HG03108 (cell line): ENCODE data around the gene KIF15.

Source experiments
- ATAC-seq: cut with Tn5 transposase; IDR thresholded peaks from one replicate; pipeline ENCODE4 v1.9.1; 2021; ENCODE audit warnings: moderate library complexity; ENCODE audit not compliant: unreplicated experiment

Gene KIF15, protein sequence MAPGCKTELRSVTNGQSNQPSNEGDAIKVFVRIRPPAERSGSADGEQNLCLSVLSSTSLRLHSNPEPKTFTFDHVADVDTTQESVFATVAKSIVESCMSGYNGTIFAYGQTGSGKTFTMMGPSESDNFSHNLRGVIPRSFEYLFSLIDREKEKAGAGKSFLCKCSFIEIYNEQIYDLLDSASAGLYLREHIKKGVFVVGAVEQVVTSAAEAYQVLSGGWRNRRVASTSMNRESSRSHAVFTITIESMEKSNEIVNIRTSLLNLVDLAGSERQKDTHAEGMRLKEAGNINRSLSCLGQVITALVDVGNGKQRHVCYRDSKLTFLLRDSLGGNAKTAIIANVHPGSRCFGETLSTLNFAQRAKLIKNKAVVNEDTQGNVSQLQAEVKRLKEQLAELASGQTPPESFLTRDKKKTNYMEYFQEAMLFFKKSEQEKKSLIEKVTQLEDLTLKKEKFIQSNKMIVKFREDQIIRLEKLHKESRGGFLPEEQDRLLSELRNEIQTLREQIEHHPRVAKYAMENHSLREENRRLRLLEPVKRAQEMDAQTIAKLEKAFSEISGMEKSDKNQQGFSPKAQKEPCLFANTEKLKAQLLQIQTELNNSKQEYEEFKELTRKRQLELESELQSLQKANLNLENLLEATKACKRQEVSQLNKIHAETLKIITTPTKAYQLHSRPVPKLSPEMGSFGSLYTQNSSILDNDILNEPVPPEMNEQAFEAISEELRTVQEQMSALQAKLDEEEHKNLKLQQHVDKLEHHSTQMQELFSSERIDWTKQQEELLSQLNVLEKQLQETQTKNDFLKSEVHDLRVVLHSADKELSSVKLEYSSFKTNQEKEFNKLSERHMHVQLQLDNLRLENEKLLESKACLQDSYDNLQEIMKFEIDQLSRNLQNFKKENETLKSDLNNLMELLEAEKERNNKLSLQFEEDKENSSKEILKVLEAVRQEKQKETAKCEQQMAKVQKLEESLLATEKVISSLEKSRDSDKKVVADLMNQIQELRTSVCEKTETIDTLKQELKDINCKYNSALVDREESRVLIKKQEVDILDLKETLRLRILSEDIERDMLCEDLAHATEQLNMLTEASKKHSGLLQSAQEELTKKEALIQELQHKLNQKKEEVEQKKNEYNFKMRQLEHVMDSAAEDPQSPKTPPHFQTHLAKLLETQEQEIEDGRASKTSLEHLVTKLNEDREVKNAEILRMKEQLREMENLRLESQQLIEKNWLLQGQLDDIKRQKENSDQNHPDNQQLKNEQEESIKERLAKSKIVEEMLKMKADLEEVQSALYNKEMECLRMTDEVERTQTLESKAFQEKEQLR (N-terminal part only)

DNA sequence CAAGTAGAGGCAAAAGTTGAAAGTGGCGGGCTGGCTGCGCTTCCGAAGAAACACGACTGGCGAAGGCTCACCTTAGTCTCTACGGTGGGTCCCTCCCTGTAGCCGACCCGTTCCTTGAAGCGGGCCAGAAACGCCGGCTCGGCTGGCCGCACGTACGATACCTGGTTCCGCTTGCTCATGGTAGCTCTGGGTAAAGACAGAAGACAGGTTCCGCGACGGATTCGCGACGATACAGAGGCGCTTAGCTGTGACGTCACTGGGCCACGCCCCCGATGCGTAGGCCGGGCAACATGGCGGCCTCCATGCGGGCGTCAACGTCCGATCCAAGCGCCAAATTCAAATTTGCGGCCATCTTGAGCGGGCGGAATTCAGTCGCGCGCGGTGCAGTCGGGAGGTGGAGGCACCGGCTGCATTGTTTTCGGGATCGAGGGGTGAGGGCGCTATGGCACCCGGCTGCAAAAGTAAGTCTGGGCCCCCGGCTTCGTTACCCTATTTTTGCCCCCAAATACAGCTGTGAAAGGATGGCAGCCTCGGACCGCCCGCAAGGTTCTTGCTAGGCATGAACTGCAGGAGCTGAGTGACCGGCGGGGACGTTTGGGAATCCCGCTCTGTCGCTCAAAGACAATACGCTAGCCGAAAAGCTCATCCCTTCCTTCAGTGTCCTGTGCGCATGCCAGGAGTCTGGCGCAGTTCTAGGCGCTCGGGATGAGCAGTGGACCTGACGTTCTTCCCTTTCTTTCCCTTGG is at the start of gene KIF15, which contains the start of gene KIAA1143:
TSS of gene KIF15 (plus strand) at position 371 of the 746 bp plus-strand sequence. CDS start at position 443, 72 bp downstream.
TSS of gene KIAA1143 (minus strand) at position 196 of the 746 bp plus-strand sequence. CDS start at position 179, 17 bp downstream.
- peak; percentile 87 for ATAC-seq

DNA sequence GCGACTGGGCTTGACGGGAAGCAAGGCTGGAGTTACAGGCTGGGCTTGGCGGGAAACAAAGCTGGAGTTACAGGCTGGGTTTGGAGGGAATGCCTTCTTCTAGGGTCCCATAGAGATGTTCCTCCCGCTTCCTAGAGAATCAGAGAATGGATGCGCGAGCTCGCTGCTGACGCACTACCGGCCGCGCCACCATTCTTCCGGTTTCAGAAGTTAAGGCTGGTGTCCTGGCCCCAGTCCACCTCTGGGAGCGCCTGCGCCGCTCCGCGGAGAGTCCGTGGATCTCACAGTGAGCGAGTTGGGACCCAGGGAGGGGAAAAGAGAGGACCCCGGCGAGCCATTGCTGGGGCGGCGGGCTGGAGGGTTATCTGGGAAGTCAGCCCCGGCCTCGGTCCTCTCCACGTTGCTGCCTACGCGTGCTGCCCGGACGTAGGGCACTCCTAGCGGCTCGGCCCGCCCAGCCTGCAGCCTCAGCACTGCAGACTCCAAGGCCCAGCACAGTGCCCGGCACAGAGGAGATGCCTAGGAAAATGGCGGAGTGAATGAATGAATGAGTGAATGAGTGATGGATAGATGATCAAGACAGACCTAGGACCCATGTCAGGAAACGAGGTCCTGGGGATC is 49.0 kb upstream of the KIF15 start, which contains the start of gene ZNF502:
TSS of gene ZNF502 (plus strand) at position 206 of the 621 bp plus-strand sequence. CDS start 7,602 bp downstream, outside the sequence.
- ATAC-seq: no peak

DNA sequence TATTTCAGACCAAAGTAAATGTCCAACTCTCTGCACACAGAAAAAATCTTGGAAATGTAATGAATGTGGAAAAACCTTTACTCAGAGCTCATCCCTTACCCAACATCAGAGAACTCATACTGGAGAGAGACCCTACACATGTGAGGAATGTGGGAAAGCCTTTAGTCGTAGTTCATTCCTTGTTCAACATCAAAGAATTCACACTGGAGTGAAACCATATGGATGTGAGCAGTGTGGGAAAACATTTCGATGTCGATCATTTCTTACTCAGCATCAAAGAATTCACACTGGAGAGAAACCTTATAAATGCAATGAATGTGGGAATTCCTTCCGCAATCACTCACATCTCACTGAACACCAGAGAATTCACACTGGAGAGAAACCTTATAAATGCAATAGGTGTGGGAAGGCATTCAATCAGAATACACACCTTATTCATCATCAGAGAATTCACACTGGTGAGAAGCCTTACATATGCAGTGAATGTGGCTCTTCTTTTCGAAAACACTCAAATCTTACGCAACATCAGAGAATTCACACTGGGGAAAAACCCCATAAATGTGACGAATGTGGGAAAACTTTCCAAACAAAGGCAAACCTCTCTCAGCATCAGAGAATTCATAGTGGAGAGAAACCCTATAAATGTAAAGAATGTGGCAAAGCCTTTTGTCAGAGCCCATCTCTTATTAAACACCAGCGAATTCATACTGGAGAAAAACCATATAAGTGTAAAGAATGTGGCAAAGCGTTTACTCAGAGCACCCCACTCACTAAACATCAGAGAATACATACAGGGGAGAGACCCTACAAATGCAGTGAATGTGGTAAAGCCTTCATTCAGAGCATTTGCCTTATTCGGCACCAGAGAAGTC is 40.1 kb upstream of the KIF15 start:
- no peak for ATAC-seq

DNA sequence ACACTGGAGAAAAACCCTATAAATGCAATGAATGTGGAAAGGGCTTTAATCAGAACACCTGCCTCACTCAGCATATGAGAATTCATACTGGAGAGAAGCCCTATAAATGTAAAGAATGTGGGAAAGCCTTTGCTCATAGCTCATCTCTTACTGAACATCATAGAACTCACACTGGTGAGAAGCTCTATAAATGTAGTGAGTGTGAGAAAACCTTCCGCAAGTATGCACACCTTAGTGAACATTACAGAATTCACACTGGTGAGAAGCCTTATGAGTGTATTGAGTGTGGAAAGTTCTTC is 39.5 kb upstream of the KIF15 start:
- no peak for ATAC-seq

DNA sequence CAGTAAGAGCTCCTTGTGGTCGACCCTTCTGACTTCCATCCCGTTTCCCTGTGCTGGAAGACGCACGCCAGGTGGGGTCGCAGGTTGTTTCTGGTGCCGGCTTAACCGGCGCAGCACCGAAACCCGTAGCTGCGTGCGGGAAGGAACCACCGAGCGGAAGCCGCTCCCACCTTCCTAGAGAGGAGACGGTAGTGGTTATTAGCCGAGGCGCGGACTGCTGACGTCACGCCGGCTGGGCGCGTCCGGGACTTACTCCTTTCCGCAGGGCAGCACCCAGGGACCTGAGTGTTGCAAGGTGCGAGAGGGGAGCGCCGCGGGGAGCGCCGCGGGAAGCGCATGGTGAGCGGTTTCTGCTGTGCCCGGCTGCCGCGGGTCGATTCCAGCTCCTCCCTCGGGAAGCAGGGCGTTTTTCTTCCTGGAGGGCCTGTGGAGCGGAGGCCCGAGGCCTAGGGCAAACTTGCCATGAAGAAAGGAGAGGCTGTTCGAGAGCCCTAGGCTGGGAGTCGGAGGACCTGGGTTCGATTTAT is 32.1 kb upstream of the KIF15 start, which contains the start of gene ZNF501:
TSS of gene ZNF501 (plus strand) at position 252 of the 527 bp plus-strand sequence. CDS start 4,787 bp downstream, outside the sequence.
- ATAC-seq: no peak

DNA sequence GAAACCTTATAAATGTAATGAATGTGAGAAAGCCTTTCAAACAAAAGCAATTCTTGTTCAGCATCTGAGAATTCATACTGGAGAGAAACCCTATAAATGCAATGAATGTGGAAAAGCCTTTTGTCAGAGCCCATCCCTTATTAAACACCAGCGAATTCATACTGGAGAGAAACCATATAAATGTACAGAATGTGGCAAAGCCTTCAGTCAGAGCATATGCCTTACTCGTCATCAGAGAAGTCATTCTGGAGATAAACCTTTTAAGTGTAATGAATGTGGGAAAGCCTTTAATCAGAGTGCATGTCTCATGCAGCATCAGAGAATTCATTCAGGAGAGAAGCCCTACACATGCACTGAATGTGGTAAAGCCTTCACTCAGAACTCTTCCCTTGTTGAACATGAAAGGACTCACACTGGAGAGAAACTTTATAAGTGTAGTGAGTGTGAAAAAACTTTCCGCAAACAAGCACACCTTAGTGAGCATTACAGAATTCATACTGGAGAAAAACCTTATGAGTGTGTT is 26.9 kb upstream of the KIF15 start:
- ATAC-seq: no peak

DNA sequence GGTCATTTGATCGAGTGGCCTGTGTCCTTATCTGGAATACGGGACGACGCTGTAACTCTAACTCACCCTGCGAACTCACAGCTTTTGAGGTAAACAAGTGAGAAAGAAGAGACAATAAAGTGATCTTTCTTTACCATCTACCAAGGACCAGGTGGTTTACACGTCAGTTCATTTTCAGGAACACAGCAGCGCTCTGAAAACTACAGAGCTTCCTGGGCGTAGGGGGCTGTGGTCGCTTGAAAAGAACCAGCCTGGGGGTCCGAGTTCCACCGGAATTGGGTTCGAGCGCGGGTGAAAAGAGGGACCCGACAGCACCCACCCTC is 532 bp upstream of the KIF15 start:
- ATAC-seq: no peak

DNA sequence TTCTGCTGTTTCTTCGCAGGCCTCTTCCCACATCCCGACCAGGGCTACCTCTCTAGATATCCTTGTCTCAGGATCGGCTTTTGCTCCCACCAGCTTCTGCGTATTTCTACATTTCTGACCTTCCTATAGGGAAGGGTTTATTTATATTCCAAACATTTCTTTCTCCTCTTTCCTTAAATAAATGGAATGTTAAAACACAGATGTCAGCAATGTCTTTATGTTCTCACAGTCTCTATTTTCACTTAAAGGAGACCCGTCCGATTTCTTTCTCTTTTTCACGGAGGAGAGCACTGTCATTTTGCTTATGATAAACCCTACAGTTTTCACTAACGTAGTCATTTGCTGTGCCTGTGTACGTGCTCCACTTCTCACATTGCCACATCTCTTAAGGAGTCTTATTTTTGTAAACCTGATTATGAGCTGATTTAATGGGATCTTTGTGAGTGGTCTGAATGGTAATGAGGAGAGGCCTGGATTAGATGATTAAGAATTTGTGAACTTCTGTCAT is 630 bp downstream of the KIF15 start:
- no peak for ATAC-seq

DNA sequence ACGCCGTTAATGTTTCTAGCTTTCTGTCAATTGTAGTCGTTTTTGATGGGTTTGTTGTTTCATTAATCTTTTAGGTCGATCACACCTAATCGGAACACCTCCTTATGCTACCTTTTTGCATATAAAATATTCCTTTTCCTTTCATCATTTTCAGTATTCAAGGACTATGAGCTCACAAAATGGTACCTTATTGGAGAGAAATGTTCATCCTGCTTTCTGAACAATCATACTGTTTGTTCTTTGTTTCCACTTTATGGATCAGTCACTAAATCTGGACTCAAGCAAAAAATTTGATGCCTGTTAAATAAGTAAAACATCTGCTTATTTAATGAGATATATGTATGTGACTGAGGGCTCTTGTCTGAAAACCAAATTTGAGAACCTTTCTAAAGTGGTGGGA is 1.1 kb downstream of the KIF15 start:
- no peak for ATAC-seq

DNA sequence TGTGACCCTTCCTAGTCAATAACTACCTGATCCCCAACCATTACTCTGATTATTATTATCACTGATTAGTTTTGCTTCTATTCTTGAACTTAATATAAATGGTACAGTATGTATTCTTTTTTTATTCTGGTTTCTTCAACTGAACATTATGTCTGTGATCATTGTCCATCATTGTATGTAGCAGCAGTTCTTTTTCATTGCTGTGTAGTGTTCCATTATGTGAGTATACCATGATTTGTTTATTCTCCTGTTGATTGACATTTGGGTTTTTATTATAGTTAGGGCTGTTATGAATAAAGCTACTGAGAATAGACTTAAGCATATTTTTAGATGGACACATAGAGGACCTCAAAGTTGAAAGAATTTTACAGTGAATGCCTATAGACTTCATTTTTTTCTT is 2.7 kb downstream of the KIF15 start:
- ATAC-seq: no peak

DNA sequence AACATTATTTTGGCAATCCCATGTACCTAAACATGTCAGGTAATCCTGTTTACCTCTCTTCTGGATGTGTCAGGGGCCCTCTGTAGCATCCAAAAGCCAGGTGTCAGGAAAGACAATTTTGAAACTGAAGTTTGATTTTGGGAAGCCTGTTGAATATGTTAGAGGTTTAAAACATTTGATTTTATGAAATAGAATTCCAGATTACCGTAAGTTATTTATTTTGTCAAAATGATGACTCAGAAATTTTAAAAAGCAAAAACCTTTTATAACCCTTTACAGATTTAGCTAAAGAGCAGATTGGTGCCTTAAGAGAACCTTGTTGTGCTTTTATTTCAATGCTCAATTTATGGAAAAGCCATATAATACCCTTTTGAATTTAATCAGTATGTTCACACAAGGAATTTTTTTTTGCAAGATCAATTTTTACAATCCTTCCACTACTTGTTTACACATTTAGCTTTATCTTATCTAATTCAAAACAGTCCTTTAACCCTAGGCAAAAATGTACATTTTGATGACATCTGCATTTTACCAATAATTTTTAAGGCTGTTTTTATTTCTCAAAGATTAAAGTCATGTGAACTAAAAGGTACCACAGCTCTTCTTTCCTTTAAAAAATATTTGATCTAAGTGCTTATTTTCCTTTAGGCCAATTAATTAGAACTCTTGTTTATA is 10.0 kb downstream of the KIF15 start:
- no peak for ATAC-seq

DNA sequence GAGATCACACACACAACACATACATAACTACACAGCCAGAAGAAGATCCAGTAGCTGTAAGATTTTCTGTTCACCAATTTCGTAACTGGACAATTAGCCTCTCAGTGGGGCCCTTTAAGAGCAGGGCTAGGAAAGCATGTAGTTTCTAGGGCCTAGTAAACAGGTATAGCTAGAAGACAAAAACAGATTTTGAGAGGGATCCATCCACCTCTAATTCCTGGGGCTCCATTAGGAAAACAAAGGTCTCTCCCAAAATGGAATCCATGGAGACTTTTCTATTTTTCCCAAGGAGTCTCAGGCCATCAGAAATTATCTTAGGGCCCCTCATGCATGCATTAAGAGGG is 10.5 kb downstream of the KIF15 start:
- ATAC-seq: no peak

DNA sequence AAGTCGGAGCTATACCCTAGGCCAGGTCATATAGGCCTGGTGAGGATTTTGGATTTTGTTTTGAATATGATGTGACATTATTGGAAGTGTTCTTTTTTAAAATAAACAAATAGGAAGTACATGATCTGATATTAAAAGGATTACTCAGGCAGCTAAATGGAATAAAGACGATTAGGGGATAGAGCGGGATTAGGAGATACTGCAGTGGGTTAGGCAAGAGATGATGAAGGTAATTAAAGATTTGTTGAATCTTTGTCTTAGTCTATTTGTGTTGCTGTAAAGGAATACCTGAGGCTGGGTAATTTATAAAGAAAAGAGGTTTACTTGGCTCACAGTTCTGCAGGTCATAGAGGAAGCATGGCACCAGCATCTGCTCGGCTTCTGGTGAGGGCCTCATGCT is 21.3 kb downstream of the KIF15 start:
- no peak for ATAC-seq

DNA sequence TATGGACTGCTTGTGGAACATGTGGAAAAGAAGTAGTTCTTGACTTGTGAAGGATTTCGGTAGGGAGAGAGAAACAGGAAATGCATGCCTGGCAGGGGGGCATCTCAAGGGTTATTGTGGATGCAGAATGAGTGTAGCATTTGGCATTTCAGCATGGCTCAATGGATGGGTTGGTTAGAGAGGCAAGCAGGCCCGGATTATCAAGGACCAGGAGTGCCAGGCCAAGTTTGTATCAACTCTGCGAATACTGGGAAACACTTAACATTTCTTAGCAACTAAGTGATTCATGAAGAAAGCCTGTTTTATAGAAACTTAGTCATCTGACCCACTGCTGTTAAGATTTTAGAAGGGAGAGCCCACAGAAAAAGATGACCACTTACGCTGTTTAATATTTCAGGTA is 33.6 kb downstream of the KIF15 start:
- ATAC-seq: no peak

DNA sequence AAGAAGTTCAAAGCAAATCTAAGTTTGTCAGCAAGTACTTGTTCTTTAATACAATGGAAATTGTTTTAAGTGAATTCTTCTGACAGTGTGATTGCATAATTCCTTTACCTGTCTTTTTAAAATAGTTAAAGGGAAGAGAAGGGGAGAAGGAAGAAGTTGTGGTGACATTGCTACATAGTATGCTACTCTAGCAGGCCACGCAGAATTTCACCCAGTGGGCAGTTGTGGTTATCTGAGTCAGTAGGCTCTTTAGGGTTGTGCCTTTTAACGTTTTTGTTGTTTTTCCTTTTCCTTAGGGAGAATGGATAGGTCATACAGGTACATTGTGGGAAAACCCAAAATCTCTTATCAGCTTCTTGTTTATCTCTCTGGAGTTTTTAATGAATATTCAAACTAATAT is 40.4 kb downstream of the KIF15 start:
- no peak for ATAC-seq

DNA sequence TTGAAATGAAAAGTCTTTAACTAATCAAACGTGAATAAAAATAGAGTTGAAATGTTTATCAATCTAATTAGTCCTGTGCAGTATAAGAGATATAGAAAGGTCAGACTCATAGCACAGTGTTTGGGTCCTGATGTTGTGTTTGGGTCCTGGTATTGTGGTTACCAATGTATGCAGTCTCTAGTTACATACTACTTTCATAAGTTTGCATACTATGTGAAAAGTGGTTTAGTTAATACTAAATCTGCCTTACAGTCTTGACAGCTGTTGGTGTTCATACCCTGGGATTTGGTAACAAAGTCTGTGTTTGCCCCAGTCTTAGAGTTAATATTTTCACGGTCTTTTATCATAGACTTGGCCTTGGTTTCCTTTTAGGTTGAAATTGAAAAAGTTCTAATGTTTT is 41.7 kb downstream of the KIF15 start:
- peak; percentile 81 for ATAC-seq

DNA sequence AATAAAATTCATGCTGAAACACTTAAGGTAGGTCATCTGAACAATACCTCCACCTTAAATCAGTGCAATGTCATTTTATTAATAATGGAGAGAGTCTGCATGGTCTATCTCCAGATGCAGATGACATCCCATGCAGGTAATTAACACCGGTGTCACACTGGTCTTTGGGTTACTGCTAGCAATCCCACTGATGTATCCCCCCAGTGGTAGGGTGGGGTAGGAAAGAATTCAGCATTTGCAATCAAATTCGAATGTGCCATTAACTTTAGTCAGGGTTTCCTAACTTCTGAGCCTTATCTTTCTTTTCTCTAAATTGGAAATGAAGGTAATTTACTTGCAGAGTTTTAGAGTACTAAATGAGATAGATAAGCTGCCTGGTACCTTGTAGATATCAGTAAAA is 44.4 kb downstream of the KIF15 start:
- no peak for ATAC-seq

DNA sequence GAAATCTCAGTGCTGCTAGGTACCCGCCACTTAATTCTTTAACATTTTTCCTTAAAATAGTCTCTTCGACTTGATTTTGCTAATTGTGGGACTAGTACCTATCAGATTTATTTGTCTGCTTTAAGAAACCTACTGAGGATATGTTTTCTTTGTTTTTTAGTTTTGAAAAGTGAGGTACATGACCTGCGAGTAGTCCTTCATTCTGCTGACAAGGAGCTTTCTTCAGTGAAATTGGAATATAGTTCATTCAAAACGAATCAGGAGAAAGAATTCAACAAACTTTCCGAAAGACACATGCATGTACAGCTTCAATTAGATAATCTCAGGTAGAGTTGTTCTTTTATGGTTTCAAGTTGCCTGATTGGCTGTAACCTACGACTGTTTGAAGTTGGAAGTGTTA is 53.2 kb downstream of the KIF15 start:
- ATAC-seq: no peak
